Sigmoid colon (tissue), 4 donors: ENCODE results near the gene PPM1K.

ENCODE experiments used
- CTCF ChIP-seq, 4 experiments: fragments of 450-650 bp in 3 of 4; fragments of 200-600 bp in 1 of 4; IDR thresholded peaks; one replicate each; pipeline ENCODE4 v1.5.1; 2016 to 2019; ENCODE audit warnings: antibody characterized with exemption in 4 of 4, mild to moderate bottlenecking in 3 of 4, moderate library complexity in 2 of 4
- EP300 ChIP-seq, 4 donors: sonication (generic); formaldehyde crosslinking; IDR thresholded peaks; one replicate each; pipeline ENCODE4 v1.6.1; 2017; ENCODE audit warnings: antibody characterized with exemption in 4 of 4

GRCh38 chr4:88242144-88242543, 42.2 kb downstream of the PPM1K start:
- TF ChIP-seq EP300 (IDR thresholded peaks at IDR 0.05) (no peak), CTCF (IDR thresholded peaks at IDR 0.05) (no peak)
